ENCODE results near the gene TASP1. TPM values are rescaled to one million over a fixed set of nuclear protein-coding genes. Genes with fewer than 3 reads are reported as not detected.
A peak's percentile ranks its signal among the peaks of the same experiment; 100 is the strongest.

TASP1 gene
- total RNA-seq, 1 experiment from 2014 or later, result 10.8 TPM

- peak; percentile 73 for DNase-seq (ENCODE audit: low spot score)
Observed at GRCh38 chr20:13348311-13349234, 290.2 kb downstream of the TASP1 start.

DNA sequence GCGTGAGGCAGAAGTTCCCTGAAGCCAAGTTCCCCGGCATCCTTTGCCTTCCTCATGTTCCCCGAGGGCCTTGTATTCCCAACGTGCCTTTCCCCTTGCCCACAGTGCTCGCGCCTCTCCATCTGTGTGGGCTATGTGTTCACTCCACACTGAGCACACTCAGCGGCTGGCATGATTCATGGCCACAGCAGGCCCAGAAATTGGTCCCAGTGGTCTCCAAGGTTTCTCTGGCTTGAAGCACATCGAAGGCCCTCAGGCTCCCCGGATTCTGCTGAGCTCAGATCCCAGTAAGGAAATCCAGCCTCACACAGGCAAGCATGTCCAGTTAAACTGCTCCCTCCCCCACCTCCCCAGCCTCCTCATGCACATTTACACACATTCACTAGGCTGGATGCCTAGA is 294.1 kb downstream of the TASP1 start:
- no peak for DNase-seq (ENCODE audit: low spot score)

DNA sequence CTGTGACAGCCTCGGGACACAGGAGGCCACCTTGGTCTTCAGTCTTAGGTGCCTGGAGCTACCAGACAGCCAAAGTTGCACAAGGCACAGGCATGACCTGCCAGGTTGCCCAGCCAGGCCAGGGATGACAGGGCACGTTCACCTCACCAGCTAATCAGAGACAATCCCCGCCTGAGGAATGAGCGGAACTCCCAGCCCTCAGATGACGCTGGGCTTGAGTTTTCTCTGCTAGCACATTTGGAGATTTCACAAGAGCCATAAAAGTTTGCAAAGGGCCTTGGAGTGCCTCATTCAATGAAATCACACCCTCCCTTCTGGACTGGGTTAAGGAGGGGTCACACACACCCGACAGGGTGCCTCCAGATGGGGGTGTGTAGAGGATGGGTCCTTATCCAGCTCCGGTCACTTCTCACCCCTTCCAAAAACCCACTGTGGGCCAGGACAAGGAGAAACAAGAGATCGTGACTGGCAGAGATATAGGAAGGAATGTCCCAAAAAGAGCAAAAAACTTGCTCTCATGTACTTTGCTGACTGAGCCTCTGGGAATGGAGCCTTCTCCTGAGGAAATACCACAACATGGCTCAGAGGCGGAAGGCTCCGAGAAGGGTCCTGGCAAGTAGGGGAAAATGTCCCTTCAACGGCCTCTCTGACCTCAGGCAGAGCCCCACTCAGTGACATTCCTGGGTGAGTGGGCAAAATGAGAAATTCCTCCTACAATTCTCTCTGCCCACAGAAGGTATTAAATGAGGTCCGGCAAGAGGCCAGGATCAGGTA is 296.1 kb downstream of the TASP1 start:
- DNase-seq (ENCODE audit: low spot score), result no peak

DNA sequence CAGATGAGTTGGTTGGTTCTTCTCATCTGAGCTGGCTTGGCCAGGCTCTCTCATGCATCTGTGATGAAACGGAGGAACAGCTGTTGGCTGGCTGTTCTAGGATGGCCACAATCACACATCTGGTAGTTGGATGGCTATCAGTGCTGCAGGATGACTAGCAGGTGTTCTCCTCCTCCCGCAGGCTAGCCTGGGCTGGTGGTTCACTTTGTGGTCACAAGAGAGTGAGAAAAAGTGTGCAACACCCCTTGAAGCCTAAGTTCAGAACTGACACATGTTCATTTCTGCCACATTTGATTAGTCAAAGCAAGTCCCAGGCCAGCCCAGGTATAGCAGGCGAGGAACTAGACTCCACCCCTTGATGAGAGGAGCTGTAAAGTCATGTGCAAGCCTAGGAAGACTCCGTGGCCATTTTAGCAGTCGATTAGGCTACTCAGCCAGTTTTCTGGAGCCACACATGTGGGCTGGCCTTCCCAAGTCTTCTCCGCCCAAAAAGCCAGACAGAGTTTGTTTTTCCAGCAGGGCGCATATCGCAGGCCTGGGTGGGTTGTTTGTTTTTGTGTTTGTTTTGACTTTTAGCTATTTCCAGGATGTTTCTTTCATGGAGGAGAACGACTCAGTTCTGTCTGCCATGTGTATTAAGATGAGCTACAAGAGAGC is 296.9 kb downstream of the TASP1 start:
- DNase-seq (ENCODE audit: low spot score), result no peak

DNA sequence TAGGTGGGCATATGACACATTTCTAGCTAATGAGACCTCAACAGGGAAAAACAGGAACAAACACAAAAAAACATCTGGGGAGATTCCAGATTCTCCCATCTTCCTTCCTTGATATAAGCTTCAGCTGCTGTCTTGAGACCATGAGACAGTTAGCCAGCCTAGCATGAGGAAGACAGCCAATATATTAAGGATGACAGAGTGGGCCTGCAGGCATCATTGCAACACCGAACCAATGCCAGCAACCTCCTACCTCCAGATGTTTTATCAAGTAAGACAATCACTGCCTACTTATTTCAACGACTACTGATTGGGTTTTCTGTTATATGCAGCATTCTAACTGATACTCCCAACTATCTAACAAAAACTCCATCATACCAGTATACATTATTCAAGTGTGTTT is 298.6 kb downstream of the TASP1 start:
- no peak for DNase-seq (ENCODE audit: low spot score)

Other genes starting within 250 kb of the TASP1 start
- 3.7 and 7.9 TPM in 2 replicates for gene ESF1, start 146.0 kb upstream of the TASP1 start, total RNA-seq (2014; rRNA removed; shearing (Covaris generic))
- 34.0 and 36.0 TPM in 2 replicates for gene NDUFAF5, start 146.1 kb upstream of the TASP1 start, total RNA-seq (2014; rRNA removed; shearing (Covaris generic))

All from H4 (cell line).